NCI-H1048 (cell line): ENCODE data around the gene LILRA6.
"Not testable (repeated sequence)": the region's sequence is repeated elsewhere in the genome, so short reads cannot be mapped to it uniquely, and the experiment has no call there.

Experiments used
- DNase-seq: peaks from one replicate; lab custom pipeline; 2025; lab: John Stamatoyannopoulos, UW

The LILRA6 gene

GRCh38 chr19:54207983-54208783 is 34.4 kb downstream of the LILRA6 start:
- DNase-seq = no peak

- no peak for DNase-seq
These were observed 35.0 kb downstream of the LILRA6 start for GRCh38 chr19:54207676-54207982.

GRCh38 chr19:54207193-54207592 is 35.4 kb downstream of the LILRA6 start:
- DNase-seq = not testable (repeated sequence)

- no peak for DNase-seq
These were observed 35.8 kb downstream of the LILRA6 start for GRCh38 chr19:54206831-54207177.

- no peak for DNase-seq
These were observed 36.4 kb downstream of the LILRA6 start for GRCh38 chr19:54206030-54206830.

- no peak for DNase-seq
These were observed 37.7 kb downstream of the LILRA6 start for GRCh38 chr19:54204767-54205468.

- no peak for DNase-seq
These were observed 39.4 kb downstream of the LILRA6 start for GRCh38 chr19:54203151-54203611.

GRCh38 chr19:54201980-54202379 is 40.6 kb downstream of the LILRA6 start:
- no peak for DNase-seq

- no peak for DNase-seq
These were observed 41.4 kb downstream of the LILRA6 start for GRCh38 chr19:54201172-54201701.

- DNase-seq = no peak
These were observed 43.2 kb downstream of the LILRA6 start for GRCh38 chr19:54199401-54199800.

- DNase-seq = no peak
These were observed 45.5 kb downstream of the LILRA6 start for GRCh38 chr19:54197121-54197520.

GRCh38 chr19:54196536-54196935 is 46.1 kb downstream of the LILRA6 start:
- DNase-seq = no peak

GRCh38 chr19:54194463-54194862 is 48.1 kb downstream of the LILRA6 start:
- DNase-seq = not testable (repeated sequence)

GRCh38 chr19:54193011-54193410 is 49.6 kb downstream of the LILRA6 start:
- no peak for DNase-seq

GRCh38 chr19:54191811-54192453 is 50.7 kb downstream of the LILRA6 start:
- DNase-seq = no peak

GRCh38 chr19:54191011-54191810 is 51.4 kb downstream of the LILRA6 start, which contains the start of gene TSEN34:
Gene TSEN34, plus strand, starts transcription at chr19:54191308. Its CDS starts 57 bp downstream, at chr19:54191365.
- DNase-seq = peak; percentile 74

GRCh38 chr19:54190503-54191010 is 52.0 kb downstream of the LILRA6 start:
- DNase-seq = peak; percentile 96

- DNase-seq = peak; percentile 100
These were observed 52.7 kb downstream of the LILRA6 start for GRCh38 chr19:54189735-54190502.

GRCh38 chr19:54189145-54189734 is 53.4 kb downstream of the LILRA6 start, which contains the start of gene MBOAT7:
Gene MBOAT7, minus strand, starts transcription at chr19:54189580. Its CDS starts 1,072 bp downstream, at chr19:54188508.
- no peak for DNase-seq
